Esophagus squamous epithelium (tissue), 4 donors: ENCODE data around the gene FYN.

ENCODE experiments used
- POLR2A ChIP-seq, 4 donors: fragments of 450-650 bp; IDR thresholded peaks; one replicate each; pipeline ENCODE4 v1.6.1; 2017; ENCODE audit warnings: antibody characterized with exemption in 4 of 4, mild to moderate bottlenecking in 4 of 4, moderate library complexity in 3 of 4
- TF ChIP-seq, protein P1 (sequence below), 6 experiments: fragments of 450-650 bp in 4 of 6; fragments of 200-600 bp in 2 of 6; sonication (generic) in 2 of 6; IDR thresholded peaks; one replicate each; pipeline ENCODE4 v1.5.1; 2016 to 2019; ENCODE audit warnings: antibody characterized with exemption in 6 of 6, mild to moderate bottlenecking in 4 of 6, moderate library complexity in 4 of 6

DNA sequence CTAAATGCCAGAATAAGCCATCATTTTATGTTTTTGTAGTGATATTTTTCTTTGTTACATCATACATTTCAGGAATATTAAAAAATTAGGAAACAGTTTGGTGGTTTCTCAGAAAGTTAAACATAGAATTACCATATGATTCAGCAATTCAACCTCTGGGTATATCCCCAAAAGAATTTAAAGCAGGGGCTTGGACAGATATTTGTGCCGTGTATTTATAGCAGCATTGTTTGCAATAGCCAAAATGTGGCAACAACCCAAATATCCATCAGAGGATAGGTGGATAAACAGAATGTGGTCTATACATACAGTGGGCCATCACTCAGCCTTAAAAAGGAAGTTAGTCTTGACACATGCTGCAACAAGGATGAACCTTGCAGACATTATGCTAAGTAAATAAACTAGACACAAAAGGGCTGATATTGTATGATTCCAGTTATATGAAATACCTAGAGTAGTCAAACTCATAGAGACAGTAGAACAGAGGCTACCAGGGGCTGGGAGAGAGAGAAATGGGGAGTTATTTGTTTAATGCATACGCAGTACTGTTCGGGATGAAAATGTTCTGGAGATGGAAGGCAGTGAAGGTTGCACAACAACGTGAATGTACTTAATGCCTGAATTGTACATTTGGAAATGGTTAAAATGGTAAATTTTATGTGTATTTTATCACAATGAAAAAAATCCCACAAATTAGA, 248.7 kb downstream of the FYN start:
- no peak for TF ChIP-seq POLR2A (IDR thresholded peaks at IDR 0.05)
- TF ChIP-seq, protein P1, sequence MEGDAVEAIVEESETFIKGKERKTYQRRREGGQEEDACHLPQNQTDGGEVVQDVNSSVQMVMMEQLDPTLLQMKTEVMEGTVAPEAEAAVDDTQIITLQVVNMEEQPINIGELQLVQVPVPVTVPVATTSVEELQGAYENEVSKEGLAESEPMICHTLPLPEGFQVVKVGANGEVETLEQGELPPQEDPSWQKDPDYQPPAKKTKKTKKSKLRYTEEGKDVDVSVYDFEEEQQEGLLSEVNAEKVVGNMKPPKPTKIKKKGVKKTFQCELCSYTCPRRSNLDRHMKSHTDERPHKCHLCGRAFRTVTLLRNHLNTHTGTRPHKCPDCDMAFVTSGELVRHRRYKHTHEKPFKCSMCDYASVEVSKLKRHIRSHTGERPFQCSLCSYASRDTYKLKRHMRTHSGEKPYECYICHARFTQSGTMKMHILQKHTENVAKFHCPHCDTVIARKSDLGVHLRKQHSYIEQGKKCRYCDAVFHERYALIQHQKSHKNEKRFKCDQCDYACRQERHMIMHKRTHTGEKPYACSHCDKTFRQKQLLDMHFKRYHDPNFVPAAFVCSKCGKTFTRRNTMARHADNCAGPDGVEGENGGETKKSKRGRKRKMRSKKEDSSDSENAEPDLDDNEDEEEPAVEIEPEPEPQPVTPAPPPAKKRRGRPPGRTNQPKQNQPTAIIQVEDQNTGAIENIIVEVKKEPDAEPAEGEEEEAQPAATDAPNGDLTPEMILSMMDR (IDR thresholded peaks at IDR 0.05): no peak
